Heart right ventricle (tissue), 16 donors: Measurements from ENCODE around the gene B3GNT9. TPM values are rescaled to one million over a fixed set of nuclear protein-coding genes. Genes with fewer than 3 reads are reported as not detected.

Source experiments
- ATAC-seq, 8 donors: fragments of 200-7000 bp; cut with Tn5 transposase; one replicate each; pipeline ENCODE4 v1.9.1; 2020; ENCODE audit warnings: mild to moderate bottlenecking in 8 of 8, moderate library complexity in 8 of 8, moderate number of reproducible peaks in 1 of 8
- DNase-seq, 2 donors: peaks; one replicate each; pipeline ENCODE4 v3.0.0-alpha.2; 2020
- H3K27ac ChIP-seq, 10 donors: fragments of 200-600 bp; sonication (generic) in 2 of 10; one replicate each; pipeline versions ENCODE4 v1.5.0 to v1.8.0; 2020 to 2022; ENCODE audit warnings: mild to moderate bottlenecking in 3 of 10
- H3K27me3 ChIP-seq, 7 donors: fragments of 200-600 bp; one replicate each; pipeline ENCODE4 v1.8.0; 2021 to 2022; ENCODE audit warnings: mild to moderate bottlenecking in 2 of 7
- H3K36me3 ChIP-seq, 9 donors: fragments of 200-600 bp; sonication (generic) in 1 of 9; one replicate each; pipeline versions ENCODE4 v1.5.0 to v1.8.0; 2020 to 2022; ENCODE audit warnings: mild to moderate bottlenecking in 2 of 9
- H3K4me1 ChIP-seq, 9 donors: fragments of 200-600 bp; sonication (generic) in 1 of 9; one replicate each; pipeline versions ENCODE4 v1.5.0 to v1.8.0; 2020 to 2022; ENCODE audit warnings: mild to moderate bottlenecking in 4 of 9
- H3K4me3 ChIP-seq, 10 donors: fragments of 200-600 bp; sonication (generic) in 2 of 10; one replicate each; pipeline versions ENCODE4 v1.5.0 to v1.8.0; 2020 to 2022; ENCODE audit warnings: mild to moderate bottlenecking in 7 of 10, moderate library complexity in 2 of 10
- H3K9me3 ChIP-seq, 11 donors: fragments of 200-600 bp in 10 of 11; sonication (generic) in 2 of 11; one replicate each; pipeline versions ENCODE4 v1.5.0 to v1.8.0; 2013 to 2022; ENCODE audit warnings: mild to moderate bottlenecking in 2 of 11, control low read depth in 1 of 11, moderate library complexity in 1 of 11
- WGBS, 2 donors: extraction: QIAGEN DNeasy Blood & Tissue Kit; methylation state at CpG; one replicate each; pipeline ENCODE4 v1.1.7; 2013; ENCODE audit warnings: inconsistent platforms in 1 of 2; 5-methylcytosine and 5-hydroxymethylcytosine counted together
- intact Hi-C, 10 donors: fragments of 100-400 bp; cut with DNase I; formaldehyde crosslinking; loops; one replicate each; pipeline versions ENCODE4 v1.11.1 to v1.14.2; 2022
- polyA plus RNA-seq, 2 donors: library from polyadenylated mRNA; stranded (reverse); fragments of 200-250 nt; gene quantifications; one replicate each; pipeline ENCODE4 v1.2.3, GENCODE V29; 2013
- total RNA-seq, 10 donors: library from RNA; stranded (reverse); fragmentation: NEBNext Ultra II Directional in 3 of 10; extraction: Animal tissue kit (Norgen Biotek cat#: 25700) in 3 of 10; gene quantifications; one replicate each; pipeline versions ENCODE4 v1.2.1 to v1.2.4, GENCODE V29; 2021 to 2023
- TF ChIP-seq, protein P1 (sequence below), 9 donors: fragments of 200-600 bp; sonication (generic) in 2 of 9; IDR thresholded peaks; one replicate each; pipeline versions ENCODE4 v1.5.0 to v1.8.0; 2021 to 2022; ENCODE audit warnings: antibody characterized with exemption in 9 of 9, mild to moderate bottlenecking in 5 of 9, moderate library complexity in 1 of 9
- donor health status: Arrhythmogenic right ventricular cardiomyopathy.
- donor health status: ischemic (EF 13 %, LVEDD 7.1; RV severe dilation, severe dysfunction).
- donor health status: healthy with polysubstance abuse.
- donor health status: DM: no; HTN: yes; CAD: no.
- donor health status: DM: no; HTN: no; CAD: no.
- donor health status: ischemic (EF 25% LVEDD 6.9; RV normal size, moderate dysfunction).
- donor health status: ischemic (EF 25% LVEDD 5.7; RV mildly dilated, moderate dysfunction).
- donor health status: healthy.
- donor health status: DM: yes; HTN: yes; CAD: no.
- donor health status: Ischemic cardiomyopathy.
- donor health status: ischemic (EF 35%, LVEDD 5.7; RV mildly dilated, moderate dysfunction).
- donor health status: nonischemic (EF 11% LVEDD 7.7; RV severe dilation, severe dysfunction).
- donor health status: DM: yes; HTN: yes; CAD: no.
- donor health status: PGD.
- donor health status: ischemic (EF 29% LVEDD 5.4; RV normal size, mild dysfunction).
- donor health status: nonischemic (EF 23%, LVEDD 6.1; RV moderate dilation, normal function).

B3GNT9 gene
- total and polyA plus RNA-seq, 12 donors, result 5.4 to 19.1 (median 9.6) TPM

DNA sequence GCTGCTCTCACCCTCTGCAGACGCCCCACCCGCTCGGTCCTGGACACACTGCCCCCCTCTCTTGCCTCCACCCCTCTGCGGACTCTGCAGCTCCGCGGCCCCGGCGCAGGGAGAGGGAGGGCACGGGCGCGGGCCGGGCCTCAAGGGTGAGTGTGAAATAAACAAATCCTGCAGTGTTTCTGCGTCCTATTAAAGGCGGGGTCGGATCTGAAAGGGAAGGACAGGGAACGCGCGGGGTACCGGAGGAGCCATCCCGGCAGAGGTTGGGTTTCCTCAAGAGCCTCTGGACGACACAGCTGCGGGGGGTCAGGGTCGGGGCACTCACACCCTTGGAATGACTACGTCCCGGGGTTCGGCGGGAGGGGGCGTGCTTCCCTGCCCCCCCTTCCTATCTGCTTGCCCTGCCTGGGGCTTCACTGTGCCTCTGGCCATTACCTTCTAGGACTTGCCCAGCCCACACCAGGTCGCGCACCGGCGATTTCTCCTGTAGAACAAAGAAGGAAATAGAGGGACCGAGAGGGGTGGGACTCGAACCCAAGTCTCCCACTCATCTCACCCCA is 13.3 kb upstream of the B3GNT9 start:
- intact Hi-C loops, result no loop called here

DNA sequence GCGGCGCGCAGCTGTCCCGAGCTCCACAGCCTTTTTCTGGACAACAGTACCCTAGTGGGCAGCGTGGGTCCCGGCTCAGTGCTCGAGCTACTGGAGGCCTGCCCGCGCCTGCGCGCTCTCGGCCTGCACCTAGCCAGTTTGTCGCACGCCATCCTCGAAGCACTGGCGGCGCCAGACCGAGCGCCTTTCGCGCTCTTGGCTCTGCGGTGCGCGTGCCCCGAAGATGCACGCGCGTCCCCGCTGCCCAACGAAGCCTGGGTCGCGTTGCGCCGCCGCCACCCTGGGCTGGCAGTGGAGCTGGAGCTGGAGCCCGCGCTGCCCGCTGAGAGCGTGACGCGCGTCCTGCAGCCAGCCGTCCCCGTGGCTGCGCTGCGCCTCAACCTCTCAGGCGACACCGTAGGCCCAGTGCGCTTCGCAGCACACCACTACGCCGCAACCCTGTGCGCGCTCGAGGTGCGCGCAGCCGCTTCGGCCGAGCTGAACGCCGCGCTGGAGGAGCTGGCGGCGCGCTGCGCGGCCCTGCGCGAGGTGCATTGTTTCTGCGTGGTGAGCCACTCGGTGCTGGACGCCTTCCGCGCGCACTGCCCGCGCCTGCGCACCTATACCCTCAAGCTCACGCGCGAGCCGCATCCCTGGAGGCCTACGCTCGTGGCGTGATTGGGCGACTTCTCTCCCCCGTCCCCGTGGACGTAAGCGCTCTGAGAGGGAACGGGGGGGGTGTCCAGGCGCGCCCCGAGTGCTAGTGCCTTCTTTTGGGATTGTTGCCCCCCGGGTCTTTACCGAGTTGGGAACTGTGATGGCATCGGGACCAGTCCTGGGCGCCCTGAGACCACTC is 12.6 kb upstream of the B3GNT9 start:
- H3K4me1 ChIP-seq, result peaks cover 35 to 67% (median 58%) of the 10 kb centered on the region in 9 donors
- intact Hi-C loops, result no loop called here
- H3K27ac ChIP-seq, result peak overlapping the region; percentile 14 to 87 (median 80)
- peaks cover 0 to 72% (median 24%) of the 10 kb centered on the region in 7 donors for H3K27me3 ChIP-seq
- ATAC-seq (peak; percentile 14 to 51 (median 25)), DNase-seq (peak in 1 of 2 donors; percentile 72)
- WGBS, 2 donors, result 1 to 13% methylated on average over 87 to 99 of the region's 99 CpGs
- H3K9me3 ChIP-seq, result no peaks in the 10 kb centered on the region
- TF ChIP-seq, protein P1, sequence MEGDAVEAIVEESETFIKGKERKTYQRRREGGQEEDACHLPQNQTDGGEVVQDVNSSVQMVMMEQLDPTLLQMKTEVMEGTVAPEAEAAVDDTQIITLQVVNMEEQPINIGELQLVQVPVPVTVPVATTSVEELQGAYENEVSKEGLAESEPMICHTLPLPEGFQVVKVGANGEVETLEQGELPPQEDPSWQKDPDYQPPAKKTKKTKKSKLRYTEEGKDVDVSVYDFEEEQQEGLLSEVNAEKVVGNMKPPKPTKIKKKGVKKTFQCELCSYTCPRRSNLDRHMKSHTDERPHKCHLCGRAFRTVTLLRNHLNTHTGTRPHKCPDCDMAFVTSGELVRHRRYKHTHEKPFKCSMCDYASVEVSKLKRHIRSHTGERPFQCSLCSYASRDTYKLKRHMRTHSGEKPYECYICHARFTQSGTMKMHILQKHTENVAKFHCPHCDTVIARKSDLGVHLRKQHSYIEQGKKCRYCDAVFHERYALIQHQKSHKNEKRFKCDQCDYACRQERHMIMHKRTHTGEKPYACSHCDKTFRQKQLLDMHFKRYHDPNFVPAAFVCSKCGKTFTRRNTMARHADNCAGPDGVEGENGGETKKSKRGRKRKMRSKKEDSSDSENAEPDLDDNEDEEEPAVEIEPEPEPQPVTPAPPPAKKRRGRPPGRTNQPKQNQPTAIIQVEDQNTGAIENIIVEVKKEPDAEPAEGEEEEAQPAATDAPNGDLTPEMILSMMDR (IDR thresholded peaks at IDR 0.05), result no peak
- no peaks in the 10 kb centered on the region for H3K36me3 ChIP-seq
- H3K4me3 ChIP-seq, result peak overlapping the region; percentile 25 to 55 (median 48)

More for the DNA sequence above, 13.3 kb upstream of the B3GNT9 start:
- no peaks in the 10 kb centered on the region for H3K36me3 ChIP-seq
- H3K4me1 ChIP-seq, result peaks cover 32 to 66% (median 56%) of the 10 kb centered on the region in 9 donors
- TF ChIP-seq, protein P1 (IDR thresholded peaks at IDR 0.05), result no peak
- WGBS, 2 donors, result 0 to 3% methylated on average over 34 of the region's 34 CpGs
- peak overlapping the region; percentile 25 to 55 (median 48) for H3K4me3 ChIP-seq
- peak overlapping the region; percentile 14 to 87 (median 80) for H3K27ac ChIP-seq
- ATAC-seq (peak in 3 of 8 donors; percentile 7 to 10 (median 10)), DNase-seq (no peak)
- H3K27me3 ChIP-seq, result peaks cover 0 to 79% (median 24%) of the 10 kb centered on the region in 7 donors
- H3K9me3 ChIP-seq, result no peaks in the 10 kb centered on the region

DNA sequence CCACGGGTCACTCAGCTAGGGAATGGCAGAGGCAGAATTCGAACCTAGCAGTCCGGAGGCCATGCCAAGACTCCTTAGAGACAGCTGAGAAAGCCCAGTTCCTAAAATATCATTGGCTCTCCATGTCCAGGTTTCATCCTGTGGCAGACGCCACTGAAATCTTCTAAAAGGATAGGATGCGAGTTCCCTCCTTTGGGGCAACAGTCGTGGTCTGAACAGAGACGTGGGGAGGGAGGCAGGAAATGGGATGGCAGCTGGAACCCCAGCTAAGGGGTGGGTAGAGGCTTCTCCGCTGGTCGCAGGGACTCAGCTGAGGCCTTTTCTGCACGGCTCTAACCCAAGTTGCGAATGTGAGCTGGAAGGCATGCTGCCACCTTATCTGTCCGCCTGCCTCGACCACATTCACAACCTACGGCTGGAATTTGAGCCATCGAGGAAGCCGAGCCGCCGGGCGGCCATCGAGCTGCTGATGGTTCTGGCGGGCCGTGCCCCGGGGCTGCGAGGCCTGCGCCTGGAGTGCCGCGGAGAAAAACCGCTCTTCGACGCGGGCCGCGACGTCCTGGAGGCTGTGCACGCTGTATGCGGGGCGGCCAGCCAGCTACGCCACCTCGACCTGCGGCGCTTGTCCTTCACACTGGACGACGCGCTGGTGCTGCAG is 11.8 kb upstream of the B3GNT9 start:
- Histone ChIP-seq H3K9me3 (no peaks in the 10 kb centered on the region), H3K27ac (peak overlapping the region; percentile 14 to 87 (median 80)), H3K4me3 (peak overlapping the region; percentile 25 to 55 (median 48)), H3K27me3 (peaks cover 0 to 65% (median 24%) of the 10 kb centered on the region in 7 donors), H3K4me1 (peaks cover 35 to 74% (median 58%) of the 10 kb centered on the region in 9 donors), H3K36me3 (no peaks in the 10 kb centered on the region)
- TF ChIP-seq, protein P1 (IDR thresholded peaks at IDR 0.05), result no peak
- intact Hi-C loops, result no loop called here
- 16 to 33% methylated on average over 38 to 44 of the region's 44 CpGs for WGBS, 2 donors
- ATAC-seq (no peak), DNase-seq (no peak)

DNA sequence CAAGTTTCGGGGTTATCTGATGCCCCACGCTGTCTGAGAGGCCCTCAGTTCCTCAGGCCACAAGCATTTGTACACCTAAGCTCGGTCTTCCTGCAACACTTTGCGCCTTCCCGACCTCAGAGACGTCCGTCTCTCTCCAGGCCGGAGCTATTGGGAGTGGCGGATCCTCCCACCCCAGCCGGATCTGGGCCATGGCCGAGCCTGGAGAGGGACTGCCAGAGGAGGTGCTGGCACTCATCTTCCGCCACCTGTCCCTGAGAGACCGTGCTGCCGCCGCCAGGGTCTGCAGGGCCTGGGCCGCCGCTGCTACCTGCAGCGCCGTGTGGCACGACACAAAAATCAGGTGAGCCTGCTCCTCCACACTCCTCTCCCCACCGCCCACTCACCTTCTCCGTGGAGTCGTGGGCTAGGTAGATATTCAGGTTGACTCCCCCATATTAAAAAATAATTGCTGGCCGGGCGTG is 10.8 kb upstream of the B3GNT9 start:
- peaks cover 35 to 74% (median 58%) of the 10 kb centered on the region in 9 donors for H3K4me1 ChIP-seq
- DNase-seq (peak in 1 of 2 donors; percentile 62), ATAC-seq (peak in 6 of 8 donors; percentile 8 to 39 (median 18))
- H3K27ac ChIP-seq, result peak overlapping the region in 8 of 10 donors; percentile 20 to 90 (median 58)
- intact Hi-C loops, result loop anchor here in 2 of 10 donors (2.0 kb wide), 1 partner anchor 21 kb away; the partner anchor contains the start of gene MATCAP1 (in 2 of the 2)
- peaks cover 0 to 55% (median 24%) of the 10 kb centered on the region in 7 donors for H3K27me3 ChIP-seq
- H3K36me3 ChIP-seq, result no peaks in the 10 kb centered on the region
- H3K4me3 ChIP-seq, result peak overlapping the region in 8 of 10 donors; percentile 81 to 99 (median 91)
- no peaks in the 10 kb centered on the region for H3K9me3 ChIP-seq
- WGBS, 2 donors, result 24 to 35% methylated on average over 25 of the region's 25 CpGs
- TF ChIP-seq, protein P1 (IDR thresholded peaks at IDR 0.05), result no peak
